Measurements from ENCODE around the gene C17orf113. TPM values are rescaled to one million over a fixed set of nuclear protein-coding genes. Genes with fewer than 3 reads are reported as not detected.
A peak's percentile ranks its signal among the peaks of the same experiment; 100 is the strongest.

The C17orf113 gene
- polyA plus RNA-seq, 3 donors: 3.4 to 6.4 (median 4.6) TPM

DNA sequence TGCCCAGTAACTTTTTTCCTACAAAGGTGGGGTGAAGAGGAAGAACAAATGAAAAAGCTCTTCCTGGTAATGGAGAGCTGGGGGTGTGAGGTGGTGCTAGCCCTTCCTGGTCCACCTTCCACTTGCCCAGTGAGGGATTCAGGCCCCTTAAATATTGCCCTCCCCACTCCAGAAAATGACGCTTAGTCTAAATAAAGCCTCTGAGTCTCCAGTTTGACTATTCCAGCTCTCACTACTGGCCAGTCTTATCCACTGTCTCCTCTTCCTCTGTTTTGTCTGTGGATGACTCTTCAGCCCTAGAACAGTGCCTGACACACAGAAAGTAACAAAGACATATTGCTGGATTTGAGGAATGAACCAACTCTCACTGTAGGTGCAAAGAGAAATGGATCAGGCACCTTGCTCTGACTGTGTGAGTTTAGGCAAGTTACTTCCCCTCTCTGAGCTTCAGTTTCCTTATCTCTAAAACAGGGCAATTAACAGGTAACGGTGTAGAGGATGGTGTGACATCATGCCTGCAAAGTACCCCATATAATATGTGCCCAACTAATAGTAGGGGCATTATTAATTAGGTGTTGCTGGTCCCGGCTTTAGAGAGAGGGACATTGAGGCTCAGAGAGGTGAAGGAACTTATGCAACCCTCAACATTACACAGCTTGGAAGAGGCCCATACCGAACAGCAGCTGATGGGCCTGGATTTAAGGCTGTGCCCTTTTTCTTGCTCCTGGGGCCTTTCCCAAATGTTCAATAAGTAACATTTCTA, 26.6 kb upstream of the C17orf113 start:
- DNase-seq (ENCODE audit: extremely low read depth in 1 of 11, low read depth in 9 of 11, low spot score in 4 of 11): no peak

DNA sequence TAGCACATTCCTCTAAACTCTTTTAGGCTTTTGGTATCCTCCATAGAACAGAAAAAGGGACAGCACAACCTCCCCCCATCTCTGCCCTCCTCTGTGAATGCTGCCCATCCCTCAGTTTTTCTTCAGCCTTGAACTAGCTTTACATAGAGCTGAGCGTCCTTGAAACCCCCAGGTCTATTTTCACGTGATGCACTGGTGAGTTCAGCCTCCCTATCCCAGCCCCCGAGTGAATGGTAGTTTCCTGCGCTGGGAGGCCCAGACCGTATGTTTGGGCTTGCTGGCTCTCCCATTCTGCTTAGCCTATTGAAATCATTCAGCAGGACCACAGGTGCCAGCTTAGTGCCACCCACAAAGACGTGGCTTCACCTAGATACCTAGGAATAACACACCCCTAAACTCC, 25.4 kb upstream of the C17orf113 start:
- DNase-seq (ENCODE audit: extremely low read depth in 1 of 11, low read depth in 9 of 11, low spot score in 4 of 11): no peak

DNA sequence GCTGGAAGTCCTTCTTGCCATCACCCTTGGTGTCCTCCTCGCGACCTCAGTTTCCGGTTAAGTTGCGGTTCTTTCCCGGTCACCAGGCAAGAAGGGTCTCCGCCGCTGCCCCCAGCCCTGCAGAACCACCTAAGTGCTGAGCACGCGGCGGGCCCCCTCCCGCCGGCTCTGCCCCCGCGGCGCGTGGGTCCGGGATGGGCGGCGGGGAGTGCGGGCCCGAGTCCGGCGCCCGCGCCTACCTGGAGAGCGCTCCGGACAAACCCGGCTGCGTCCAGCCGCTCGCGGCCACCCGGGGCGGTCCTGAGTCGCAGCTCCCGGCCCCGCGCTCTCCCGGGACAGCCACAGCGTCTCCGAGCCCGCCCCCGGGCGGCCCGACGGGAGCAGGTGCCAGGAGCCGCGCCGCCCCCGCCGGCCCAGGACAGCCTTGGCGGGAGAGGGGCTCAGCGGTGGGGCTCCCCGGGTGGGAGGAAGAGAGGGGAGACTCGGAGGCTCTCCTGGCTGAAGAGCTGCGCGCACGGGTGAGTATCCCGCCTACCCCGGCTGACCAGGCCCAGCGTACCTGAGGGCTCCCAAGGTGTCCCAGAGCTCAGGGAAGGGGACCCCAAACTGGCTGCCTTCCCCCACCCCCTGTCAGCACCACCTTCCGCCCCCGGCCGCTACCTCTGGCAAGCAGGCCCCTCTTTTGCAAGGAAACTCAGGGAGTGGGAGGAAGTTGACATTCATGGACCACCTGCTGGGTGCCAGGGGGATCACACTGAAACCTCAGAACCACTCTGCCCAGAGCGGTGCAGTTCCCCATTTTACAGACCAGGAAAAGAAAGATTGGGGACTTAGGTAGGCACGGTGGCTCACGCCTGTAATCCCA, 22.2 kb upstream of the C17orf113 start:
- DNase-seq (ENCODE audit: extremely low read depth in 1 of 11, low read depth in 9 of 11, low spot score in 4 of 11): no peak

DNA sequence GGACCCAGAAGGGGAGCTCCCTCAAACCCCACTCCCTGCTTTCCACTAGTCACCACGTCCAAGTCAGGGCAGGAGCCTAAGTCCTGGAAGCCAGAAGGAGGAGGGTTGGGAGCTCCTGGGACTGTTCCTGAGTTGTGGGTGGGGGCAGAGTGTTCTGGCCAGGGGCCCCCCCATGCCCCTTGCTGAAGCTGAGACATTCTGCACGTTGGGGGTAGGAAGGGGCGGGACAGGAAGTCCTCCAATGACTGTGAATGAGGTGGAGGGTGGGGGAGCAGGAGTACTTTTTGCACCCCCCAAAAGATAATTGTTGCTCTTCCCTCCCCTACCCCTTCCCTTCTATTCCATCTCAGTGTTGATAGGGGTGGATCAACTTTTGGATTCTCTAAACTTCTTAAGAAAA, 21.4 kb upstream of the C17orf113 start:
- DNase-seq (ENCODE audit: extremely low read depth in 1 of 11, low read depth in 9 of 11, low spot score in 4 of 11): no peak

DNA sequence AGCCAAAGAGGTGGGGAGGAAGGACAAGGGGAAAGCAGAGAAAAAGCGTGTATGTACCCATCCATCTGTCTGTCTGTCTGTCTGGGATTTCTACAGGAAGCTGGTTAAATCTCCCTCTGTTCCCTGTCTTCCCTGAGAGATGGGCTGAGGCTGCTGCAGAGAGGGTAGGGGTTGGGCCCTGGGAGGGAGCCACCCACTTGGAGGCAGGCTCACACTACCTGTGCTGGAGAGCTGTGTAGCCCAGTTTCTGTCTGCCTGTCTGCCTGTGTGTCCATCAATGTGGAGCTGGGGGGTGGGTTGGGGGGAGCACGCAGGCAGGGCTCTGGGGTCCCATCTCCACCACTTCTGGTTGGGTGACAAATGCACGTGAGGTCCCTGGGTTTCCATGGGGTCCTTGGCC, 18.6 kb upstream of the C17orf113 start:
- DNase-seq (ENCODE audit: extremely low read depth in 1 of 11, low read depth in 9 of 11, low spot score in 4 of 11): no peak

DNA sequence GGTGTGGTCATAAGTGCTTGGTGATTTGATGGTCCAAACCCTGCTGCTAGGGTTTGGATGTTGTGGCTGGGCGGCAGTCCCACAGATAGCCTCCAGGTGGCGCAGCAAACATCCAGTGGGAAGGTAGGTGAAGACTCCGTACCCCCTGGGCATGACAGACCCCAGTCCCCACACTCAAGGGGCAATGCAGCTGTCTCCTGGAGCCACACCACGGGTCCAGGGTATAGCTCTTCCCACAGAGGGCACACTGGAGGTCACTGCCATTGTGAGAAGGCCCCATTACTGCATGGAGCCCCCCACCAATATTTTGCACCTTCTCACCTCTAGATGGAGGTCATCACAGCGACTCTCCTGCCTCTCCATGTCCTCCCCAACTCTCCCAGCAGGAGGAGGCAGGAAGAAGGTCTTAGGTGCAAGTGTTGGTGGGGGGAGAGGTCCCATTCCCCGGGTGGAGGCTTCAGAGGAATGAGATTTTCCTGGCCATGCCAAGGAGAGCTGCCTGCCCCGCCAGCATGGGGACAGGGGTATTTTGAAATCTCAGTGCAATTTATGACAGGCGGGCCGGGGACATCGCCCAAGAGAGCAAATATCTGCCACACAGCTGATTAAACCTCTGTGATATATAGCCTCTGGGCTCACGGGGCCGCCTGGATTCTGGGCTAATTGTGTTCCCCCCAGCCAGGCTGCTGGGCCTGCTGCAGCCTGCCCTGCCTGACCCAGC, 17.1 kb upstream of the C17orf113 start:
- peak in 1 of 11 donors; percentile 58 for DNase-seq (ENCODE audit: extremely low read depth in 1 of 11, low read depth in 9 of 11, low spot score in 4 of 11)

DNA sequence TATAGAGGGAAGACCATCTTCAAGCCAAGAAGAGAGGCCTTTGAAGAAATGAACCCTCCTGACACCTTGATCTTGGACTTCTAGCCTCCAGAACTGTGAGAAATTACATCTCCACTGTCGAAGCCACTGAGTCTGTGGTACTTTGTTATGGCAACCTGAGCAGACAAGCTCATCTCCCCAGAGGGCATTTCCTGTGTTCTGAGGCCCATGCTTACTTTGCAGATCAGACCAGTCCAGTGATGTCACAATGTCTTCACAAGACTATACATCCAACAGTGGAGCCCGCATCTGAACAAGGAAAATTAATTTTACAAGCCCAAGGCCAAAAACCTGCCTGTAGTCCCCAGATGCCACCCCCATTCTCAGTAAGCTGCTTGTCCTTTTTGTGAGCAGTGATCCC, 14.8 kb upstream of the C17orf113 start:
- DNase-seq (ENCODE audit: extremely low read depth in 1 of 11, low read depth in 9 of 11, low spot score in 4 of 11): no peak

DNA sequence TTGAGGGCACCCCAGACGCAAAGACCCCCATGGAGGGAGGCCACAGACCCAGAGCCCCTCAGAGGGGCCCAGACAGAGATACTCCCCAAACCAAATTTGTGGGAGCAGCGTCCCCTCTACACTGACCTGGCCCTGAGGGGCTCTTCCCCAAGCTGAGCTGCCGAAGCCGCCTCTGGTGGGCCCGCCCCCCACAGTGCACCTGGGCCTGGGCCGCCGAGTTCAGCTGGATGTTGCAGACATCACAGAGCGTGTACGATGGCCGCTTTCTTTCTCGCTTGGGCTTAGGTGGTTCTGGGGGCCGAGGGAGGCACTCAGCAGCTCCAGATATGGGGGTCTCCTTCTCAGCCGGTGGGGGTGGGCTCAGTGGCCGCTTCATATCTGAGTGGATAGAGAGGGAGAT, 12.3 kb upstream of the C17orf113 start:
- no peak for DNase-seq (ENCODE audit: extremely low read depth in 1 of 11, low read depth in 9 of 11, low spot score in 4 of 11)

DNA sequence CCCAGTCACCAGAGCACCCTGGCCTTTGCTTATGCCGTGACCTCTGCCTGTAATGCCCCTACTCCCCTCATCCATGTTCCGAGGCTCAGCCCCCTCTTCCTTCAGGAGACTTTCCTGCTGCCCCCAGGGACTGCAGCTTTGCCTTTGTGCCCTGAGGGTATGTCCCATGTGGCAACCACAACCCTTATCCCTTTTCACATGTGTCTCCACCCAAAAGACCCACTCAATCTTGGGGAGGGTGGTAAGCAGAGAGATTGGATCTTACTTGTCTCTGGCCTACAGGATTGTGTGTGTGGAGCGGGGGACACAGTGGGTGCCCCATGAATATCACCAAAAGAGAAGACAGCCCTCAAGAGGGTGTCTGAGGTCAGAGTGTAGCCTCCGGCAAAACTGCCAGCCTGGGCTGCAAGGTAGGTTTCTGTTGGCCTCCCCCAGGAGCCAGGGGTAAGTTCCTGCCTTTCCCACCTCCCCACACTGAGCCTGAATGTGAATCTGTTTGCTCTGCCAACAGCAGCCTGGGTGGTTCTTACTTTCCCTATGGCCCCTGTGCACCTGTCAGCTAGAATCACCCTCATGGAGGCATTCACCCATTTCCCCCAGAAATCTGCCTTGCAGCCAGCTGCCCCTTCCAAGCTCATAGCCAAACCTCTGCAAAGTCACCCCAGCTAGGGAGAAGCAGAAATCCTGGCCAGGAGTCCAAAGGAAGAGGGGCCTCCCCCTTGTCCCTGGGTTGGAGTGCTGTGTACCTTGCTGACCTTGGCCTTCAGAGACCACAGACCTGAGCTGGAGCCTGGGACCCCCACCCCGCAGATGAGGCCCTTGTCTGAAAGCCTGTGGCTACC, 11.5 kb upstream of the C17orf113 start:
- no peak for DNase-seq (ENCODE audit: extremely low read depth in 1 of 11, low read depth in 9 of 11, low spot score in 4 of 11)

DNA sequence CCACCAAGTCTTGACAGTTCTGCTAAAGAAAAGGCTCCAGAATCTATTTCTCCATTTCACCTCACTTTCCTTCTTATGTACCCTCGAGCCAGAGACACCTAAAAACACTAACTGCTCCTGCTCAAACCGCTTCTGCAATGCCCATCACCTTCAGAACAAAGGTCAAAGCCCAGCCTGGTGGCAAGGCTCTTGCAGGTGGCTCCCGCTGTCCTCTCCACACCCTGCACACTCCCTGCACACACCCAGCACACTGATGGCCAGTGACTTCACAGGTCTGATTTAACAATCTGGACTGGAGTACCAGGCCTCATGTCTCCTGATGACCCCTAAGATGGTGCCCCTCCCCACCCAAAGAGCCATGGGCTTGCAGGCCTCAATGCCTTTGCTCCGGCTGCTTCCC, 9.8 kb upstream of the C17orf113 start:
- DNase-seq (ENCODE audit: extremely low read depth in 1 of 11, low read depth in 9 of 11, low spot score in 4 of 11): no peak

DNA sequence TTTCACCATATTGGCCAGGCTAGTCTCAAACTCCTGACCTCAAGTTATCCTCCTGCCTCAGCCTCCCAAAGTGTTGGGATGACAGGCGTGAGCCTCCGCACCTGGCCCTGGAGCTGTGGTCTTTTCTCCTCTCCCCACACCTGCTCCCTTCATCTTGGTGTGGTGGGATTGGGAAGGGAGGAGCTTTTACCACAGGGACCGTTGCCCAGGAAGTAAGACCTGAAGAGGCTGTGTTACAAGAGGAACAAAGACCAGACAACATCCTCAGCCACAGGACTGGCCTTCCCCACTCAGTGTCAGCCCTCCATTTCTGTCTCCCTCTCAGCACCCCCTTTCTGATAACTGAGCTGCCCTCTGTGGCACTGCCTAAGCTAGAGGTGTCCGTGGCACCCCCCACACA, 9.4 kb upstream of the C17orf113 start:
- DNase-seq (ENCODE audit: extremely low read depth in 1 of 11, low read depth in 9 of 11, low spot score in 4 of 11): no peak

DNA sequence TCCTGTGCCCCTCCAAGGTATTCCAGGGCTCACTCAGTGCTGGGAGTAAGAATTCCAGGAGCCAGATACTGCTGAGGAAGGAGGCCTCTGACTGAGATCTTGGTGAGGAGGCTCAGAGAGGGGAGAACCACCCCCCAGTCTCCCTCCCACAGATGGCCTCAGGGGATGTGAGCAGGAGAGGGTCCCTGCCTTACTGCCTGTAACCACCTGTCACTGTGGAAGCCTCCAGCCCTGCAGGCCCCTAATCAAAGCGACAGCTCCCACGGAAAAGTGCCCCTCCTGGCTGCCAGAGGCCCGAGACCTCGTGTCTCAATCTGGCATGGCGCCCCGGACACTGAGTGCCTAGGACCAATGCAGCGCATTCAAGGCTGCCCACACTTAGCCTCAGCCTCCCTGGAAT, 7.7 kb upstream of the C17orf113 start:
- no peak for DNase-seq (ENCODE audit: extremely low read depth in 1 of 11, low read depth in 9 of 11, low spot score in 4 of 11)

DNA sequence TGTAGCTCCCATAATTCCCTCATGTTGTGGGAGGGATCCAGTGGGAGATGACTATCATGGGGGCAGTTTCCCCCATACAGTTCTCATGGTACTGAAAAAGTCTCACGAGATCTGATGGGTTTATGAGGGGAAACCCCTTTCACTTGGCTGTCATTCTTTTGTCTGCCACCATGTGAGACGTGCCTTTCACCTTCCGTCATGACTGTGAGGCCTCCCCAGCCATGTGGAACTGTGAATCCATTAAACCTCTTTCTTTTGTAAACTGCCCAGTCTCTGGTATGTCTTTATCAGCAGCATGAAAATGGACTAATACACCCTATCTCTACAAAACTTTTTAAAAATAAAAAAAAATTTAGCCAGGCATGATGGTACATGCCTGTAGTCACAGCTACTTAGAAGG, 6.2 kb upstream of the C17orf113 start:
- no peak for DNase-seq (ENCODE audit: extremely low read depth in 1 of 11, low read depth in 9 of 11, low spot score in 4 of 11)

DNA sequence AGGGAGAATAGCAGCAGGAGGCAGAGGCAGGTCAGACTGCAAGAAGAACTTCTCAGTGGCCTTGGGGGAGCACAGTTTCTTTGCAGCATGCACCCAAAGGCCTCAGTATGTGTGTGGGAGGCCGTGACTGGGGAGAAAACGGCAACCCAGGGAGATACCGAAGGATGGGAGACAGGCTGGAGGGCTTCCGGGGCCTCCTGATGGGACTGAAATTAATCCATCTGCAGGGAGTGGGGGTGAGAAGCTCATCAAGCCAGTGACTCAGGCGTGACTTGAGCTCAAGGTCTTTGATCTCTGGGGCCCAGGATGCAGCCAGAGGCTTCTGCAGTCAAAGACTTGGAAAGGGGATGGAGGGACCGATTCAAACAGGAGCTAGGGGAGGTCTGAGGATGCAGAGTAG, 5.1 kb upstream of the C17orf113 start:
- peak in 1 of 11 donors; percentile 56 for DNase-seq (ENCODE audit: extremely low read depth in 1 of 11, low read depth in 9 of 11, low spot score in 4 of 11)

DNA sequence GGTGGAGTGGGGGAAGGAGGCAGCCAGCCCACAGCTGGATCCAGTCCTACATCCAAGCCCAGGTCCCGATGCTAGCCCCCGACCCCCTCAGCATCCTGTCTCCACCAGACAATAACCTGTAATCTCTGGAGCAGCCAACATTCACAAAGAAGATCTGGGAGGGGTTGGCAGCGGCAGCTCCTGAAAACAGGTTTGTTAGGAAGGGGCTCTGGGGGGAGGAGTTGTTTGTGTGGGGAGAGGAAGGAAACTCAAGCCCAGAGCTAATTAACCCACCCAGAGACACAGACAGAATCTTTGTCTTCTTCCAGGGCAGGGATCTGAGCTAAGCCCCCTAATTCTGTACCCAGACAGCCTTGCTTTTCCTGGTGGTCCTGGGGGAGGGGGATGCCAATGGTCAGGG, 4.6 kb upstream of the C17orf113 start:
- no peak for DNase-seq (ENCODE audit: extremely low read depth in 1 of 11, low read depth in 9 of 11, low spot score in 4 of 11)

DNA sequence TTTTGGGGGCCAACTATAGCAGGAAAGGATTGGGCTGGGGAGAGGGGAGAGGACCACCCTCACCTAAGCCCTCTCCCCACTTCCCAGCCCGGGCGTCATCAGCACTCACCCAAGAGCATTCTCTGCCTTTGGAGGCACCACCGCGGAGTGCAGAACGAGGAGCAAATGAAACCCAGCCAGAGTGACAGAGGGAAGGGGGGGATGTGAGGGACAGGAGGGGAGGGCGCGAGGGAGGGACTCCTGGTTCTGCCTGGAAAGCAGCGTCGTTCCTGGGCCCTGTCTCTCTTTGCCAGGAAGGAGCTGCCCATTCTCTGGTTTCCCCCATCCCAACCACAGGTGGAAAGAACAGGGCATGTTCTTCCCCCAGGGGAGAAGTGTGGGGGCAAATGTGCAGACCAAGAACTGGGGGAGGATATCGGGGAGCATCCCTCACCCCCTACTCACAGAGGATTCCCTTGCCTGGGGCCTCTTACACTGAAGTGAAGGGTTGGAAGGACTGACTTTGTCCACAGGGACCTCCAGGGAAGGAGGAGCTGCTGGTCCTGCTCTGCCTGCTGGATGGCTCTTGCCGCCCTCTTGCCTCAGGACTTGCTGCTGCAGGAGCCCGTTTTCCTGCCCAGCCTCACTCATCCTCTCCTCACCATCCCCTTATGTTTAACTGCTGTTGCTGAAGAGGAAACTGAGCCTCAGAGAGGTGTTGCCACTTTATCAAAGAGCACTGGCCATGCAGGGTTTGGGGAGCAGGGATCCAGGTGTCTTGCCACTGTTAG, 3.5 kb upstream of the C17orf113 start:
- no peak for DNase-seq (ENCODE audit: extremely low read depth in 1 of 11, low read depth in 9 of 11, low spot score in 4 of 11)

DNA sequence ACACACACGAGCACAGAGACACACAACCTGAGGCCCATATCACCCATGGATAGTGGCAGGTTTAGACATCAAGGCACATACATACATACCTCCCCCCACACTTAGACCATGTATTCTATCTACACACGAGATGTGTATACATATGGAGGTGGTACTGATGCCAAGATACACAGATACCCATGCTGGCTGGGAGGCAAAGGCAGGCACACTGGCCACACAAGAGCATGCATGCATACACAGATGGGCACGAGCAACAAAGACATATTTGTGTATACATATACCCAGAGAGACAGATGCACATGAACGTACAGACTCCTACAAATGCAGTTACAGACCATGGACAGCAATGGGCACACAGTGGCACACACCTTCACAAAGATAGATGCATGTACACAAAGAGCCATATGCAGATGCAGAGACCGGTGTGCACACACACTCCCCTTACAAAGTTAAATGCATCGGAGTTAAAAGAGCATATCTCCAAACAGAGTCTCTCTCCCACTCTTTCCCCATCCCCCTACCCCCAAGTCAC, 2.0 kb upstream of the C17orf113 start:
- DNase-seq (ENCODE audit: extremely low read depth in 1 of 11, low read depth in 9 of 11, low spot score in 4 of 11): no peak

DNA sequence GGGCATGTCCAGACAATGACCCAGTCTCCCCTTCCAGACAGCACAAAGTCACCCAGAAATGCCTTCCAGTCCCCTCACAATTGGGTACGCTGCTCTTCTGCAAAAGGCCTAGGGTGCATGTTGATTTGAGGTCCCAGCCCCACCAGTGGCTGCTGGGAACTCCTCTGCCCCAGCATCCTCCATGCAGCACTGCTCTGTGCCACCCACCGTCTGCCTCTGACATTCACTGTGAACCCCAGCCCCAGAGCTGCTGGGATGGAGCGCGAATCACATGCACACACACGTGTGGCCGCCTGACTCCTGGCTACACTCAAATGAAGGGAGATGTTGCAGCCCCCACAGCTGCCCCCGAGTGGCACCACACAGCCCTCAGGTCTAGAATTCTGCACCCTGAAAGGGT, 1.2 kb upstream of the C17orf113 start:
- no peak for DNase-seq (ENCODE audit: extremely low read depth in 1 of 11, low read depth in 9 of 11, low spot score in 4 of 11)

Measured in renal cortex interstitium (tissue), 11 donors.